ENCODE measurements around the gene ATL2.

The ATL2 gene

GRCh38 chr2:38268691-38269327 lies 108.3 kb downstream of the ATL2 start:
- FAIRE-seq: no peak
- no peak for TF ChIP-seq CTCF (IDR thresholded peaks at IDR 0.05; ENCODE audit: insufficient read depth, missing control alignments)
- DNase-seq (ENCODE audit: insufficient read length, low spot score): no peak

- no peak for TF ChIP-seq CTCF (IDR thresholded peaks at IDR 0.05; ENCODE audit: insufficient read depth, missing control alignments)
- FAIRE-seq (no peak), DNase-seq (ENCODE audit: insufficient read length, low spot score) (no peak)
These were observed 109.1 kb downstream of the ATL2 start for GRCh38 chr2:38268001-38268400.

GRCh38 chr2:38267270-38267925 lies 109.7 kb downstream of the ATL2 start:
- no peak for TF ChIP-seq CTCF (IDR thresholded peaks at IDR 0.05; ENCODE audit: insufficient read depth, missing control alignments)
- DNase-seq (ENCODE audit: insufficient read length, low spot score) (no peak), FAIRE-seq (no peak)

- TF ChIP-seq CTCF (IDR thresholded peaks at IDR 0.05; ENCODE audit: insufficient read depth, missing control alignments): no peak
- no peak for DNase-seq (ENCODE audit: insufficient read length, low spot score)
- no peak for FAIRE-seq
These were observed 110.6 kb downstream of the ATL2 start for GRCh38 chr2:38266382-38267061.

- DNase-seq (ENCODE audit: insufficient read length, low spot score): no peak
- no peak for FAIRE-seq
- TF ChIP-seq CTCF (IDR thresholded peaks at IDR 0.05; ENCODE audit: insufficient read depth, missing control alignments): no peak
These were observed 111.6 kb downstream of the ATL2 start for GRCh38 chr2:38265461-38265860.

- DNase-seq (ENCODE audit: insufficient read length, low spot score) (no peak), FAIRE-seq (no peak)
- TF ChIP-seq CTCF (IDR thresholded peaks at IDR 0.05; ENCODE audit: insufficient read depth, missing control alignments): no peak
These were observed 112.5 kb downstream of the ATL2 start for GRCh38 chr2:38264396-38265221.
